HG03060 (cell line): ENCODE data around the gene KHDC1.
"Not testable (repeated sequence)": the region's sequence is repeated elsewhere in the genome, so short reads cannot be mapped to it uniquely, and the experiment has no call there.

ENCODE experiments used
- ATAC-seq: cut with Tn5 transposase; IDR thresholded peaks from one replicate; pipeline ENCODE4 v1.9.1; 2021; ENCODE audit warnings: low read depth, moderate number of reproducible peaks; ENCODE audit not compliant: unreplicated experiment

KHDC1 gene, protein sequence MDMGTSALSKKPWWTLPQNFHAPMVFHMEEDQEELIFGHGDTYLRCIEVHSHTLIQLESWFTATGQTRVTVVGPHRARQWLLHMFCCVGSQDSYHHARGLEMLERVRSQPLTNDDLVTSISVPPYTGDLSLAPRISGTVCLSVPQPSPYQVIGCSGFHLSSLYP

GRCh38 chr6:73262671-73263569 is at the start of gene KHDC1:
Gene KHDC1 (minus strand): TSS chr6:73263196. CDS start chr6:73242517, 20,679 bp downstream.
- ATAC-seq: peak; percentile 68

- ATAC-seq: not testable (repeated sequence)
These were observed 47.5 kb upstream of the KHDC1 start for GRCh38 chr6:73310503-73310845.

DNA sequence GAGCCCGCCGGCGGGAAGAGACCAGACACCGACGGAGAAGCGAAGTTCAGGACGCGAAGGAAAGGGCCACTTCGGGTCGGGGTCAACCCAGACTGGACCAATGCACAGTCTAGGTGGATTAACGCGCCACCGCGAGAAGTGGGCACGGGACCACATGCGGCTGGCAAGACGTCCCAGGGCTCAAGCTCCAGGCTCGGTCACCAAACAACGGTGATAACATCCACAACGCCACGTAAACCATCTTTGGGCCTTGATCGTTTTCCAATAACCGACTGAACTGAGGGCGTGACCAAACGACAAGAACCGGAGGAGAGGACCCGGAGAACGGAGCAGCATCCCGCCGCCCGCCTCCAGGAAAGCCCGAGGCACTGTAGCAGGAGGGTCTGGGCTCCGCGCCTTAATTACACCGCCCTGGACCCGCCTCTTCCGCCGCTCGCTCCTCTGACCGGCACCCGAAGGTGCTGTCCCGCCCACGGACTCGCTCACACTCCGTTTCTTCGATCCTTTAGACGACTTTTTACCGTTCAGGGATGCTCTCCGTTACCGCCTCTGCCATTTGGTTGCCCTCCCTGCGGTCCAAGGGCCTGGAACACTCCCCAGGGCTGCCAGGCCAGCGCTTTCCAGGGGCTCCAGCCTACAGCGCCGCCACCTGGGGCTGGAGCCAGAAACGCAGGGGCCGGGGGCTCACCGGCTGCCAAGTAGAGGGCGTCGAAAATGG is 46.9 kb upstream of the KHDC1 start:
- ATAC-seq: peak; percentile 88

DNA sequence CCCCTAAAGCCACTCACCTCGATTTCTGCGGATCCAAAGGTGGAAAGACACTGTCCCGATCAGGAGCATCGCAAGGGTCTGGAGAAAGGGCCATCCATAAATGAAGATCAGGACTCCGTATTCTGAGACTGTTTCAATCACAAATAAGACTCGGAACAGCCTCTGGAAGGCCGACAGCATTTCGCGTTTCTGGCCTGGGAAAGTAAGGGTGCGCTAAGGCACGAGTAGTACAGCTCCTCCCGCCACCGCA is 46.5 kb upstream of the KHDC1 start:
- ATAC-seq: no peak

- no peak for ATAC-seq
These were observed 45.9 kb upstream of the KHDC1 start for GRCh38 chr6:73308712-73309534.

DNA sequence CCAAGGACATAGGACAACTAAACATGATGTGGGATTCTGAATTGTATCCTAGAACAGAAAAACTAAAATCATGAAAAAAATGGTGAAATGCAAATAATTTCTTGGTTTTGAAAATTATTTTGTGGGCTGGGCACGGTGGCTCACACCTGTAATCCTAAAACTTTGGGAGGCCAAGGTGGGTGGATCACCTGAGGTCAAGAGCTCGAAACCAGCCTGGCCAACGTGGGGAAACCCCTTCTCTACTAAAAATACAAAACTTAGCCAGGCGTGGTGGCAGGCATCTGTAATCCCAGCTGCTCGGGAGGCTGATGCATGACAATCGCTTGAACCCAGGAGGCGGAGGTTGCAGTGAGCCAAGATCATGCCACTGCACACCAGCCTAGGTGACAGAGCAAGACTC is 40.8 kb upstream of the KHDC1 start:
- not testable (repeated sequence) for ATAC-seq

DNA sequence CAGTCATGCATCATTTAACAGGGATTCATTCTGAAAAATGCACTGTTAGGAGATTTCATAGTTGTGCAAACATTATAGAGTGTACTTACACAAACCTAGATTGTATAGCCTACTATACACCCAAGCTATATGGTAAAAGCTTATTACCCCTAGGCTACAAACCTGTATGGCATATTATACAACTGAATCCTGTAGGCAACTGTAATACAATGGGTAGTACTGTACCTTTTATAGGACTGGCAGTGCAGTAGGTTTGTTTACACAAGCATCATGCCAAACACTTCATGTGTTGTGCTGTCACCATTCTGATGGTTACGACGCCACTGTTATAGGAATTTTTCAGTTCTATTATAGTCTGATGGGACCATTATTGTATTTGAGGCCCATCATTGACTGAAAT is 39.3 kb upstream of the KHDC1 start:
- no peak for ATAC-seq

GRCh38 chr6:73299151-73299971 is 36.4 kb upstream of the KHDC1 start:
- ATAC-seq: no peak

DNA sequence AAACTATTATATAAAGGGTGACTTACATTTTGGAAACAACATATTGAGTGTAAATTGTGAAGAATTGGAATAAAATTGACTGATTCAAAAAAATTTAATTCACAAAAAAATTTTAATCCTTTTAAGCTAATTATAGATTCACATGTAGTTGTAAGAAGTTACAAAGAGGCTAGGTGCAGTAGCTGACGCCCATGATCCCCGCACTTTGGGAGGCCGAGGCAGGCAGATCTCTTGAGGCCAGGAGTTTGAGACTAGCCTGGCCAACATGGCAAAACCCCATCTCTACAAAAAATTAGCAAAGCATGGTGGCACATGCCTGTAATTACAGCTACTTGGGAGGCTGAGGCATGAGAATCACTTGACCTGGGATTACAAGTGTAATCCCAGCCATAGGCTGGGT is 30.3 kb upstream of the KHDC1 start:
- no peak for ATAC-seq

- ATAC-seq: no peak
These were observed 27.4 kb upstream of the KHDC1 start for GRCh38 chr6:73290435-73290834.

- no peak for ATAC-seq
These were observed 23.8 kb upstream of the KHDC1 start for GRCh38 chr6:73286752-73287151.

- ATAC-seq: no peak
These were observed 22.8 kb upstream of the KHDC1 start for GRCh38 chr6:73285674-73286283.

GRCh38 chr6:73282871-73283270 is 19.9 kb upstream of the KHDC1 start:
- ATAC-seq: no peak

GRCh38 chr6:73281684-73282083 is 18.7 kb upstream of the KHDC1 start:
- not testable (repeated sequence) for ATAC-seq

GRCh38 chr6:73269296-73269695 is 6.3 kb upstream of the KHDC1 start:
- not testable (repeated sequence) for ATAC-seq

DNA sequence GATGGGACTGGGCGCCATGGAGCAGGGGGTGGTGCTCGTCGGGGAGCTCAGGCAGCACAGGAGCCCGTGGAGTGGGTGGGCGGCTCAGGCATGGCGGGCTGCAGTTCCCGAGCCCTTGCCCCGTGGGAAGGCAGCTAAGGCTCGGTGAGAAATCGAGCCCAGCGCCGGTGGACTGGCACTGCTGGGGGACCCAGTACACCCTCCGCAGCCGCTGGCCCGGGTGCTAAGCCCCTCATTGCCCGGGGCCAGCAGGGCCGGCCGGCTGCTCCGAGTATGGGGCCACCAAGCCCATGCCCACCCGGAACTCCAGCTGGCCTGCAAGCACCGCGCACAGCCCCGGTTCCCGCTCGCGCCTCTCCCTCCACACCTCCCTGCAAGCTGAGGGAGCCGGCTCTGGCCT is 5.9 kb upstream of the KHDC1 start:
- ATAC-seq: not testable (repeated sequence)

- ATAC-seq: no peak
These were observed 1.4 kb upstream of the KHDC1 start for GRCh38 chr6:73264446-73264845.

DNA sequence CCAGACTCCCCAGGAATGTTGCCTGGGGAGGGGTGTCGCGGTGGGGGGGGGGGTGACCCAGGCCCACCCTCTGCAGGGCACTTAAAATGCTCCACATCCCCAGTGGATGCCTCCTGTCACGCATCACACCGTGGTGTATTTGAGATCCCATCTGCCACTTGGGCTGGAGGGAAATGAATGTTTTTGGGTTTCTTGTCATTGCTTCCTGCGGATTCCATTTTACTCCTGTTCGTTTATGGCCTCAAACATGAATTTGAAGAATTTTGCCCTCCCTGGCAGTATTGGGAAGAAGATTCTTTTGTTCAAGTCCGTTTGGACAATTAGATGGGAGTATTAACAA is 544 bp upstream of the KHDC1 start:
- ATAC-seq: no peak

DNA sequence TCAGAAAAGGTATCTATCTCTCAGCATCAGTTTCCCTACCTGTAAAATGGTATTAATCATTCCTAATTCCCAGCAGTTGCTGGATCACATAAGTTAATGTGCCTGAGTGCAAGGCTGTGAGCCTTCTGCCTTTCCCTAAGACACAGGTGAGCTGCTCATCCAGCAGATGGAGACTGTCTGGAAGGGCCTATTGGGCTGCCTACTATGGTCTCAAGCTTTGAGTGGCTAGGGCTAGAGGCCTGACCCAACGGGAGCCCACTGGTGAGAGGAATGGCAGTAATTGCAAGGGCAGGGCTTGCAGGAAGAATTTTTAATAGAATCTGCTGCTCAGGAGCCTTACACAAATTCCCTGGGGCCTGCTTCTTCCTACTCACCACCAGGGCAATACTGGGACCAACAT is 4.3 kb downstream of the KHDC1 start:
- ATAC-seq: no peak

DNA sequence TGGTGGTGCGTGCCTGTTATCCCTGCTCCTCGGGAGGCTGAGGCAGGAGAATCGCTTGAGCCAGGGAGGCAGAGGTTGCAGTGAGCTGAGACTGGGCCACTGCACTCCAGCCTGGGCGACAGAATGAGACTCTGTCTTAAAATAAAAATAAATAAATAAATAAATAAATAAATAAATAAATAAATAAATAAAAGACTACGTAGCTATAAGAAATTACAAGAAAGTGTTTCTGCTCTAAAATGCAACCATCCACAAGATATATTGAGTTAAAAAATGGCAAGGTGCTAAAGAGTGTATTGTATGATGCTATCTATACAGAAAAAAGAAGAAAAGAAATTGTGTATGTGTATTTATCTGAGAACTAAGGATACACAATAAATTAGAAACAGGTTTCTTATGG is 8.7 kb downstream of the KHDC1 start:
- ATAC-seq: not testable (repeated sequence)
